GM12873 (cell line): ENCODE data around the gene DAZL.

Experiments
- CTCF ChIP-seq: IDR thresholded peaks from 2 replicates; pipeline ENCODE4 v1.5.1; 2012; ENCODE audit warnings: low read depth, mild to moderate bottlenecking, moderate library complexity, low read length, control low read depth; ENCODE audit not compliant: insufficient read depth; ENCODE audit errors: missing control alignments

DAZL gene

GRCh38 chr3:16550305-16550675 is 54.9 kb downstream of the DAZL start:
- TF ChIP-seq CTCF: no peak

- TF ChIP-seq CTCF: no peak
These were observed 56.5 kb downstream of the DAZL start for GRCh38 chr3:16548721-16549120.

- no peak for TF ChIP-seq CTCF
These were observed 57.5 kb downstream of the DAZL start for GRCh38 chr3:16547561-16548357.

- no peak for TF ChIP-seq CTCF
These were observed 58.8 kb downstream of the DAZL start for GRCh38 chr3:16546186-16547010.

- no peak for TF ChIP-seq CTCF
These were observed 59.6 kb downstream of the DAZL start for GRCh38 chr3:16545413-16546185.

GRCh38 chr3:16543242-16543864 is 61.9 kb downstream of the DAZL start:
- no peak for TF ChIP-seq CTCF
